Activated CD4-positive, alpha-beta T cell treated with anti-CD3 and anti-CD28 coated beads, Interleukin-2, Interleukin-4, amounts not matched to agents 100 ng/mL and 50 ng/mL, durations not matched to agents 16 hours and 8 hours (primary cell): ENCODE measurements around the gene ATRNL1.
"Not testable (repeated sequence)": the region's sequence is repeated elsewhere in the genome, so short reads cannot be mapped to it uniquely, and the experiment has no call there.

Source experiments
- DNase-seq: peaks from one replicate; pipeline ENCODE4 v3.0.0-alpha.2; 2020; ENCODE audit warnings: low spot score

Gene ATRNL1

DNA sequence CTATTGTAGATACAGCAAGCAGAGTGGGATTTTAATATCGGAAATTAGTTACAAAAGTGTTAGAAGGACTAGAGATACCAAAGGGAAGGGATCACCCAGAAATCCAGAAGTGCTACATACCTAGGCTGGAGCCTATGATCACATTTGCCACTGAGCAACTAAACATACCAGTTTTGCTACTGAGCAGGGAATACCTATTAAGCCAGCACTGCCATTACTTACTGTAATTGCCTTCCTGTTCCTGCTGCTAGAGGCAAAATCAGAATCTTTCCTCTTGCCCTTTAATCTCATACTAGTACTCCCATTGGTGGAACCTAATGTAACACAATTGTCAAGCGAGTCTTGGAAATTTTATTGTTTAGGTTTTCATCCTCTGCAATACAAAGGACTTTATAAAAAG is 121.7 kb downstream of the ATRNL1 start:
- no peak for DNase-seq

- DNase-seq, result no peak
These were observed 126.0 kb downstream of the ATRNL1 start for GRCh38 chr10:115219203-115219602.

GRCh38 chr10:115222039-115222438 is 128.9 kb downstream of the ATRNL1 start:
- DNase-seq, result no peak

- no peak for DNase-seq
These were observed 146.6 kb downstream of the ATRNL1 start for GRCh38 chr10:115239761-115240160.

DNA sequence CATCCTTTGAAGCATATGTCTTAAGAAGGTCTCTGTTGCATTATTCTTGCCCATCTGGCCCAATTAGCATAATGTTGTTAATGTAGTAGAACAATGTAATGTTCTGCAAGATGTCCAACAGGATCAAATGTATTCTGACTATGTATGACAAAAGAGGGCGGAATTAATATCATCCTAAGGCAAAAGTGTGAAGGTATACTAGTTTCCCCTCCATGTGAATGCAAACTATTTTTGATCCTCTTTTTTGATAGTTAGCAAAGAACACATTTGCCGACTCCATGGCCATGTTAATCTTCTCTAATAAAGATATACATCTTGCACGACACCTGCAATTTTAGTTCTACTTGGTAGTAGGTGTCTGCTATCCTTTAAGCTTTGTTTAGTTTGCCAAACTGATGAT is 157.6 kb downstream of the ATRNL1 start:
- DNase-seq, result no peak

- not testable (repeated sequence) for DNase-seq
These were observed 160.6 kb downstream of the ATRNL1 start for GRCh38 chr10:115253765-115254164.

DNA sequence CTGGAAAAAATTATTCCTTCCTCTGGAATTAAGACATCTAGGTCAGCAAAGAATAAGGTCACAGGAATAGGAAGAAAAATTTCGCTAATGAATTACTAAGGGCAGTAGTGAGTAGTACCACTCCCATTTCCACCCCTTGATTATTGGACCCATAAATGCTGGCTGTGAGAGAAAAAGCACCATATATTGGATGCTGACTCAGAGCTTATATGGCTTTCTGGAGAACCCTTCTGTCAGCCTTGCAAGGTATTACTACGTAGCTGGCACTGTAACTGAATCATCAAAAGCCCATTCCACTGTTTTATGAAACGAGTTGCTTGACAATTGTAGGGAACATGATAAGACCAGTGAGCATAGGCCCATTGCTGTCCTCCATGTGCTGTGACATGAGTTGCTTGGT is 179.3 kb downstream of the ATRNL1 start:
- DNase-seq, result no peak

GRCh38 chr10:115278294-115278693 is 185.1 kb downstream of the ATRNL1 start:
- DNase-seq, result no peak

- no peak for DNase-seq
These were observed 202.1 kb downstream of the ATRNL1 start for GRCh38 chr10:115295213-115295805.

DNA sequence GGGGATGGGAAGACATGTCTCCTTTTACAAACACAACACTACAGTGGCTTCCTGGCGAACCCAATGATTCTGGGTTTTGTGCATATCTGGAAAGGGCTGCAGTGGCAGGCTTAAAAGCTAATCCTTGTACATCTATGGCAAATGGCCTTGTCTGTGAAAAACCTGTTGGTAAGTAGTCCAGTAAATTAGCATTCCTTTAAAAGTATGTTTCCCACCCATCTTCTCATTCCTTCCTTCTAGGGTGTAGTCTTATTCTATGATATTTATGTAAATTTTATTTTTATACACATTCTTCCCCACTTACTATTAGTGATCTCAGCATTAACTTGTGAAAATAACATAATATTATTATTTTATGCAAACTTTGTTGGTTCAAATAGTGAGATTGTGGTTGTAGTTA is 206.9 kb downstream of the ATRNL1 start:
- DNase-seq, result no peak

GRCh38 chr10:115319669-115320068 is 226.5 kb downstream of the ATRNL1 start:
- not testable (repeated sequence) for DNase-seq

- no peak for DNase-seq
These were observed 228.2 kb downstream of the ATRNL1 start for GRCh38 chr10:115321360-115321759.

DNA sequence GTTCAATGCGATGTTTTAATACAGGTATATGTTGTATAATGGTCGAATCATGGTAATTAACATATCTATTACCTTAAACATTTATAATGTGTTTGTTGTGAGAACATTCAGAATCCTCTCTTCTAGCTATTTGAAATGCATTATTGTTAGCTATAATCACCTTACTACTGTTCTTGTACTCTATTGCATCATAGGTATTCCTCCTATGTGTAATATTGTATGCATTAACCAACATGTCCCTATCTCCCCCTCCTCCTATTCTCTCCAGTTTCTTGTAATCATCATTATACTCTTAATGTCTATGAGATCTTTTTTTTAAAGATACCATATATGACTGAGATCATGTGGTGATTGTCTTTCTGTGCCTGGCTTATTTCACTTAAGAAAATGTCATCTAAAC is 235.2 kb downstream of the ATRNL1 start:
- DNase-seq, result no peak

- DNase-seq, result no peak
These were observed 242.2 kb downstream of the ATRNL1 start for GRCh38 chr10:115335366-115335765.

DNA sequence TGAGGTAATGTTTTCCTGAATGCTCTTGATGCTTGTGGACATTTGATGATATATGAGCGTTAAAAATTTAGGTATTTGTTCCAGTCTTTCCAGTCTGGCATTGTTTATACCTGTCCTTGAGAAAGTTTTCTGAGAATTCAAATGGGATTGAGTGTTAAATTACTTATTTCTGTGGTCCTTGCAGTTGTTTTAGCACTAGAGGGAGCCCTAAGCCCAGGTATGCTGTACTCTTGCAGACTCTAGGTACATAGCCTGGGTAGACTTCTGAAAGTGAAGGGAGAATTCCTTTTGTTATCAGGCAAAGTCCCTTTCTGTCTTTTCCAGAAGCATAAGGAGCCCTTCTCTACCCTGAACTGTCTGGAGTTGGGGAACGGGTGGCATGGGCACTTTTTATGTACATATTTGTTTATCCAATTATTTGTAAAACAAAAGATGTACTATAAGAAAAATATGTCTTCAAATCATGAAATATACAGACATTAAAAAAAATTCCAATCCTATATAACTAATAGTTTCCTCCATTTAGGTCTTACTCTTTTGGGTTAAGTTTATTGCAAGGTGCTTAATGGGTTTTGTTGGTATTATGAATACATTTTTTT is 262.1 kb downstream of the ATRNL1 start:
- peak; percentile 44 for DNase-seq

- DNase-seq, result not testable (repeated sequence)
These were observed 274.8 kb downstream of the ATRNL1 start for GRCh38 chr10:115367920-115368319.

GRCh38 chr10:115379064-115379463 is 285.9 kb downstream of the ATRNL1 start:
- DNase-seq, result no peak

DNA sequence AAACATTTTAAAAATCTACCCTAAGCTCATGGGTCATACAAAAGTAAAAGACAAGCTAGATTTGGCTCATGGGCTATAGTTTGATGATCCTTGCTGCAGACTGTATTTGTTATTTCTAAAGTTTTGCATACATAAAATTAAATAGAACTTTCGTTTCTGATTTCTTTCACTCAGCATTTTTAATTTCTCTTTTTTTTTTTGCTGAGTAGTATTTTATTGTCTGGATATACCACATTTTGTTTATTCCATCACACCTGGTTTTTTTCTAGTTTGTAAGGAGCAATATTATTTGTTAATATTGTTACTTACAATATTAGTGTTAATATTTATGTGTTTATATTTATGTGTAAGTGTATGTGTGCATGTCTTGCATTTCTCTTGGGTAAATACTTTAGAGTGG is 291.5 kb downstream of the ATRNL1 start:
- no peak for DNase-seq

DNA sequence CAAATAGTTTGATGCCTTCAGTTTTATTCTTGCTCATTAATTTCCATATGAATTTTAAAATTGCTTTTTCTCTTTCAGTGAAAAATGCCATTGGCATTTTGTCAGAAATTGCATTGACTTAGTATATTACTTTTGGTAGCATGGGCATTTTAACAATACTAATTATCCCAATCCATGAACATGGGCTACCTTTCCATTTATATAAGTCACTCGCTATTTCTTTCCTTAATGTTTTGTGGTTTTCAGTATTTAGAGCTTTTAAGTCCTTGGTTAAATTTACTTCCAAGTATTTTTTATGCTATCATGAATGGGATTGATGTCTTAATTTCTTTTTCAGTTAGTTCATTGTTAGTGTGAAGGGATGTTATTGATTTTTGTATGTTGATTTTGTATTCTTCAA is 297.4 kb downstream of the ATRNL1 start:
- no peak for DNase-seq

DNA sequence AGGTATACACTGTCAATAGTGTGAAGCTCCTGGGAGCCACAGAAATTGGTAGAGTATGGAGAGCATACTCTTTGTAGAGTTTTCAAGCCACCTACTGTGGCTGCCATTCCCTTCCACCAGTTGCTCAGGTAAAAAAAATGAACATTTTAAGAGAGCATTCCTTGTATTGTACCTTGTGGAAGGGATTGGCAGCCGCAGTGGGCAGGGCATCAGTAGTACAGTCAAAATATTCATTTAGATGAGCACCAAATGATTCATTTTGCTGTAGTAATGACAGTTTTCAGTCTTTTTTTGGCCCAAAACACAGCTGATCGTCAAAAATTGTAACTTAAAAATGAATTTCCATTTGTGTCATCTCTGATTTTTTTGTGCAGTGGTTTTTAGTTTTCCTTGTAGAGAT is 304.9 kb downstream of the ATRNL1 start:
- no peak for DNase-seq

DNA sequence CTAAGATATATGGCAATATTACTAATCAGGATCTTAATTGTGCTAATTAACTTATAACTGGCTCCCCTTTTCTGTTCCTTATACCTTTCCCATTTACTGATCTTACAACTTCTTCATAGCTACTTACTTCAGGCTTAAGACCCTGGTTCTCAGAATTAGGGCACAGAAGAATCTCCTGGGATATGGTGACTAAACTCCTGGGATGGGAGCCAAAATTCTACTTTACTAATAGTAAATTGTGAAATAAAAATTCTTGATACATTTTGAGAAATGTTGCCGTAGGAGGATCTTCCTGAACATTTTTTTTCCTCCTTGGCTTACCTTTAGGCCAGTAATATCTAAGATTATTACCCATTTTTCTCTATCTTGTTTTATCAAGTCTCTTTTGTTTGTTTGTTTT is 309.5 kb downstream of the ATRNL1 start:
- no peak for DNase-seq

DNA sequence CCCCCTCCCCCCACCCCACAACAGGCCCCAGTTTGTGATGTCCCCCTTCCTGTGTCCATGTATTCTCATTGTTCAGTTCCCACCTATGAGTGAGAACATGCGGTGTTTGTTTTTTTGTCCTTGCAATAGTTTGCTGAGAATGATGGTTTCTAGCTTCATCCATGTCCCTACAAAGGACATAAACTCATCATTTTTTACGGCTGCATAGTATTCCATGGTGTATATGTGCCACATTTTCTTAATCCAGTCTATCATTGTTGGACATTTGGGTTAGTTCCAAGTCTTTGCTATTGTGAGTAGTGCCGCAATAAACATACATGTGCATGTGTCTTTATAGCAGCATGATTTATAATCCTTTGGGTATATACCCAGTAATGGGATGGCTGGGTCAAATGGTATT is 312.7 kb downstream of the ATRNL1 start:
- DNase-seq, result not testable (repeated sequence)

DNA sequence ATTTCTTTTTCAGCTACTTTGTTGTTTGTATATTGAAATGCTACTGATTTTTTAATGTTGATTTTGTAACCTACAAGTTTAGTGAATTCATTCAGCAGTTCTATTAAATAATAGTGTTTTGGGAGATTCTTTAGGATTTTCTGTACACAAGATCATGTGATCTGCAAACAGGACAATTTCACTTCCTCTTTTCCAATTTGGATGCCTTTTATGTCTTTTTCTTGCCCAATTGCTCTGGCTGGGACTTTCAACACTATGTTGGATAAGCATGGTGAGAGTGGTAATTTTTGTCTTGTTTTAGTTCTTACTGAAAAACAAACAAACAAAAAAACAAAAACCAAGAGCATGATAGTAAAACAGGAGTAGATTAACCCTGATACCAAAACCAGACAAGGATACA is 316.2 kb downstream of the ATRNL1 start:
- no peak for DNase-seq

- DNase-seq, result peak; percentile 39
These were observed 324.6 kb downstream of the ATRNL1 start for GRCh38 chr10:115417585-115418265.
